ENCODE measurements around the gene TMEM132E. TPM values are rescaled to one million over a fixed set of nuclear protein-coding genes. Genes with fewer than 3 reads are reported as not detected.

Gene TMEM132E
- total RNA-seq, 2 experiments from 2014 or later = 0.07 TPM; not detected in 1

GRCh38 chr17:34641368-34641767 lies 62.0 kb downstream of the TMEM132E start:
- ATAC-seq (no peak), DNase-seq (no peak)
- Mint-ChIP-seq H3K4me1 (ENCODE audit: low read depth) (peaks cover 5% of the 10 kb centered on the region), H3K27ac (no peak overlapping the region), H3K4me3 (no peak overlapping the region), H3K36me3 (ENCODE audit: low read depth) (no peaks in the 10 kb centered on the region), H3K27me3 (peaks cover 9% of the 10 kb centered on the region), H3K9me3 (no peaks in the 10 kb centered on the region)
- TF ChIP-seq, protein P1, sequence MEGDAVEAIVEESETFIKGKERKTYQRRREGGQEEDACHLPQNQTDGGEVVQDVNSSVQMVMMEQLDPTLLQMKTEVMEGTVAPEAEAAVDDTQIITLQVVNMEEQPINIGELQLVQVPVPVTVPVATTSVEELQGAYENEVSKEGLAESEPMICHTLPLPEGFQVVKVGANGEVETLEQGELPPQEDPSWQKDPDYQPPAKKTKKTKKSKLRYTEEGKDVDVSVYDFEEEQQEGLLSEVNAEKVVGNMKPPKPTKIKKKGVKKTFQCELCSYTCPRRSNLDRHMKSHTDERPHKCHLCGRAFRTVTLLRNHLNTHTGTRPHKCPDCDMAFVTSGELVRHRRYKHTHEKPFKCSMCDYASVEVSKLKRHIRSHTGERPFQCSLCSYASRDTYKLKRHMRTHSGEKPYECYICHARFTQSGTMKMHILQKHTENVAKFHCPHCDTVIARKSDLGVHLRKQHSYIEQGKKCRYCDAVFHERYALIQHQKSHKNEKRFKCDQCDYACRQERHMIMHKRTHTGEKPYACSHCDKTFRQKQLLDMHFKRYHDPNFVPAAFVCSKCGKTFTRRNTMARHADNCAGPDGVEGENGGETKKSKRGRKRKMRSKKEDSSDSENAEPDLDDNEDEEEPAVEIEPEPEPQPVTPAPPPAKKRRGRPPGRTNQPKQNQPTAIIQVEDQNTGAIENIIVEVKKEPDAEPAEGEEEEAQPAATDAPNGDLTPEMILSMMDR (IDR thresholded peaks at IDR 0.05) = no peak
- POLR2A ChIA-PET = no interaction called here
- intact Hi-C loops (cut with micrococcal nuclease) = no loop called here
- CTCF ChIA-PET = interaction anchor here (1.0 kb wide), 1 partner anchor 26 kb away, joined by 3 read pairs; no protein-coding TSS in a partner anchor

- Mint-ChIP-seq H3K4me3 (no peak overlapping the region), H3K9me3 (no peaks in the 10 kb centered on the region), H3K27me3 (peaks cover 9% of the 10 kb centered on the region), H3K4me1 (ENCODE audit: low read depth) (no peaks in the 10 kb centered on the region), H3K36me3 (ENCODE audit: low read depth) (no peaks in the 10 kb centered on the region), H3K27ac (no peak overlapping the region)
- TF ChIP-seq, protein P1 (IDR thresholded peaks at IDR 0.05) = no peak
- POLR2A ChIA-PET = no interaction called here
- CTCF ChIA-PET = no interaction called here
- intact Hi-C loops (cut with micrococcal nuclease) = no loop called here
- no peak for DNase-seq
- ATAC-seq = no peak
Measured at GRCh38 chr17:34644941-34645550, 65.7 kb downstream of the TMEM132E start.

DNA sequence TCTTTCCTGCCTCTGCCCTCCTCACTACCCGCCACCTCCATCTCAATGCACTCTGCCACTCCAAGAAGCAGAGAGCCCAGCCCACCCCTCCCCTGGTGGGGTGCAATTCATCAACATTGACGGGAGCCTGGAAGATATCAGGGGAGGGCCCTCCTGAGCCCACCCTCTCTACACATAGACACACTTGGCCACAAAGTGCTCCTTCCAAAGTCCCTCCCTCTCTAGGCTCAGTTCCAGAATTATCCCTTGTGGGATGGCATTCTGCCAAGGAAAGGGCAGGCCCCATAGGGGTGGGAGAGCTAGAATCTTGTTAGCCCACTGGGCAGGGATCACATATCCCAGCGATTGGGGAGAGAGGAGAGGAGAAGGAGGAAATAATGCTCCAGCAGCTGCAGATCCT lies 66.2 kb downstream of the TMEM132E start:
- Mint-ChIP-seq H3K4me3 (no peak overlapping the region), H3K27ac (no peak overlapping the region), H3K9me3 (no peaks in the 10 kb centered on the region), H3K4me1 (ENCODE audit: low read depth) (no peaks in the 10 kb centered on the region), H3K36me3 (ENCODE audit: low read depth) (no peaks in the 10 kb centered on the region), H3K27me3 (peaks cover 10% of the 10 kb centered on the region)
- ChIA-PET CTCF (no interaction called here), POLR2A (no interaction called here)
- intact Hi-C loops (cut with micrococcal nuclease) = no loop called here
- no peak for DNase-seq
- TF ChIP-seq, protein P1 (IDR thresholded peaks at IDR 0.05) = no peak
- ATAC-seq = no peak

DNA sequence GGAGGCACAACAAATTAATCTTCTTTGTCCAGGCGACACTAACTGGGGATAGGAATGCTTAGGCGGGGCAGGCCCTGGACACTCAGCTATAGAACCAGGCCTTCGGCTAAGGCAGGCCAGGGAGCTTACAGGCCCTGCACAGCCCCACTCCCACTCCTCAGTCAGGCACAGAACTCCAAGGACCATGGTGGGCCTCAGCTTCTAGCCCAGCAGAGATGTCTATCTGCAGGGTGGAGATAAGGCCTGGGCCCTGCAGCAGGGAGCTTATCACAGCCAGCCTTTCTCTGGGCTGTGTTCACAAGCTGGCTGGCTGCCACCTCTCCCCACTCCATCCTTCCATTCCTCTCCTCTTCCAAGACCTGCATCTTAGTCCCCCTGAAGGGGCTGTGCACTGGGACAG lies 68.1 kb downstream of the TMEM132E start:
- Mint-ChIP-seq H3K27ac (no peak overlapping the region), H3K4me1 (ENCODE audit: low read depth) (no peaks in the 10 kb centered on the region), H3K9me3 (no peaks in the 10 kb centered on the region), H3K27me3 (peaks cover 16% of the 10 kb centered on the region), H3K4me3 (no peak overlapping the region), H3K36me3 (ENCODE audit: low read depth) (no peaks in the 10 kb centered on the region)
- DNase-seq (no peak), ATAC-seq (no peak)
- intact Hi-C loops (cut with micrococcal nuclease) = no loop called here
- POLR2A ChIA-PET = interaction anchor here (0.7 to 0.8 kb wide), 2 partner anchors 92 to 348 kb away, joined by 3 read pairs; no protein-coding TSS in a partner anchor
- TF ChIP-seq, protein P1 (IDR thresholded peaks at IDR 0.05) = no peak
- CTCF ChIA-PET = interaction anchor here (1.2 to 1.9 kb wide), 2 partner anchors 10 to 105 kb away, joined by 3 to 22 read pairs; no protein-coding TSS in a partner anchor

- no peak overlapping the region for H3K27ac Mint-ChIP-seq
- no peak for DNase-seq
- TF ChIP-seq, protein P1 (IDR thresholded peaks at IDR 0.05) = no peak
- POLR2A ChIA-PET = no interaction called here
- H3K9me3 Mint-ChIP-seq = no peaks in the 10 kb centered on the region
- H3K36me3 Mint-ChIP-seq (ENCODE audit: low read depth) = no peaks in the 10 kb centered on the region
- H3K27me3 Mint-ChIP-seq = peaks cover 15% of the 10 kb centered on the region
- ATAC-seq = no peak
- intact Hi-C loops (cut with micrococcal nuclease) = no loop called here
- no peak overlapping the region for H3K4me3 Mint-ChIP-seq
- CTCF ChIA-PET = interaction anchor here (0.7 to 1.0 kb wide), 3 partner anchors 12 to 108 kb away, joined by 3 to 4 read pairs (median 3); no protein-coding TSS in a partner anchor
- no peaks in the 10 kb centered on the region for H3K4me1 Mint-ChIP-seq (ENCODE audit: low read depth)
Measured at GRCh38 chr17:34650051-34650750, 70.8 kb downstream of the TMEM132E start.
